SKM-1 treated with dmso at 0.1 percent for 144 hours (cell line): ENCODE measurements around the gene ABCG8.

ENCODE experiments used
- DNase-seq: peaks from one replicate; lab custom pipeline; 2025; ENCODE audit not compliant: unreplicated experiment; lab: John Stamatoyannopoulos, UW

The ABCG8 gene

GRCh38 chr2:43825841-43826240 lies 12.9 kb upstream of the ABCG8 start:
- no peak for DNase-seq

- no peak for DNase-seq
Measured at GRCh38 chr2:43826305-43827250, 12.2 kb upstream of the ABCG8 start.

GRCh38 chr2:43831543-43832294 lies 7.1 kb upstream of the ABCG8 start:
- DNase-seq: no peak

- no peak for DNase-seq
Measured at GRCh38 chr2:43832457-43832856, 6.3 kb upstream of the ABCG8 start.

GRCh38 chr2:43837033-43837432 lies 1.7 kb upstream of the ABCG8 start:
- DNase-seq: no peak

- no peak for DNase-seq
Measured at GRCh38 chr2:43837831-43838559, 776 bp upstream of the ABCG8 start.

- no peak for DNase-seq
Measured at GRCh38 chr2:43839776-43840564, 1.2 kb downstream of the ABCG8 start.

GRCh38 chr2:43840965-43841364 lies 2.2 kb downstream of the ABCG8 start:
- DNase-seq: no peak

GRCh38 chr2:43841949-43842865 lies 3.4 kb downstream of the ABCG8 start:
- no peak for DNase-seq

GRCh38 chr2:43842866-43843226 lies 4.1 kb downstream of the ABCG8 start:
- DNase-seq: no peak

GRCh38 chr2:43845181-43845580 lies 6.4 kb downstream of the ABCG8 start:
- DNase-seq: no peak

GRCh38 chr2:43846140-43846793 lies 7.5 kb downstream of the ABCG8 start:
- no peak for DNase-seq

GRCh38 chr2:43848214-43848613 lies 9.4 kb downstream of the ABCG8 start:
- DNase-seq: peak; percentile 2

- DNase-seq: no peak
Measured at GRCh38 chr2:43851011-43851980, 12.5 kb downstream of the ABCG8 start.

- DNase-seq: no peak
Measured at GRCh38 chr2:43852196-43852730, 13.5 kb downstream of the ABCG8 start.

GRCh38 chr2:43853141-43854081 lies 14.6 kb downstream of the ABCG8 start:
- no peak for DNase-seq

- DNase-seq: no peak
Measured at GRCh38 chr2:43854671-43855070, 15.9 kb downstream of the ABCG8 start.
